Measurements from ENCODE around the gene PTPRM.

- no peak for TF ChIP-seq CTCF (IDR thresholded peaks at IDR 0.05)
- TF ChIP-seq POLR2A (IDR thresholded peaks at IDR 0.05) = no peak
These were observed 374.4 kb downstream of the PTPRM start for GRCh38 chr18:7941533-7941932.
